Pancreas (tissue), 10 donors: ENCODE data around the gene PYGO2. TPM values are rescaled to one million over a fixed set of nuclear protein-coding genes. Genes with fewer than 3 reads are reported as not detected.
A peak's percentile ranks its signal among the peaks of the same experiment; 100 is the strongest.

Source experiments
- ATAC-seq, 4 donors: fragments of 200-7000 bp; cut with Tn5 transposase; one replicate each; pipeline versions ENCODE4 v1.8.0 to v1.9.1; 2020; ENCODE audit warnings: mild to moderate bottlenecking in 4 of 4, moderate library complexity in 4 of 4
- DNase-seq, 6 donors: peaks; one replicate each; pipeline ENCODE4 v3.0.0-alpha.2; 2020
- FAIRE-seq: peaks from 2 replicates; lab custom pipeline; 2012; peaks lifted over from hg19 to GRCh38; lab: Jason Lieb, UNC
- H3K27ac ChIP-seq, 4 donors: fragments of 200-600 bp; sonication (generic); 1 replicate in 3 of 4; 2 replicates in 1 of 4; pipeline versions ENCODE4 v1.5.0 to v1.8.0; 2020
- H3K27me3 ChIP-seq, 4 donors: fragments of 200-600 bp; one replicate each; pipeline ENCODE4 v1.8.0; 2021
- H3K36me3 ChIP-seq, 3 donors: fragments of 200-600 bp; sonication (generic) in 1 of 3; one replicate each; pipeline versions ENCODE4 v1.5.0 to v1.8.0; 2020 to 2021
- H3K4me1 ChIP-seq, 3 donors: fragments of 200-600 bp; one replicate each; pipeline ENCODE4 v1.8.0; 2021
- H3K4me3 ChIP-seq, 4 donors: fragments of 200-600 bp; sonication (generic) in 2 of 4; one replicate each; pipeline versions ENCODE4 v1.5.0 to v1.8.0; 2020 to 2021
- H3K9me3 ChIP-seq, 4 donors: fragments of 200-600 bp; one replicate each; pipeline ENCODE4 v1.8.0; 2021
- CTCF ChIP-seq, 4 donors: fragments of 200-600 bp; sonication (generic) in 3 of 4; IDR thresholded peaks; one replicate each; pipeline versions ENCODE4 v1.5.0 to v1.8.0; 2021; ENCODE audit warnings: antibody characterized with exemption in 4 of 4
- WGBS, 2 donors: extraction: QIAGEN DNeasy Blood & Tissue Kit; methylation state at CpG; one replicate each; pipeline ENCODE4 v1.1.7; 2013; 5-methylcytosine and 5-hydroxymethylcytosine counted together
- intact Hi-C, 3 donors: fragments of 100-400 bp; cut with DNase I; formaldehyde crosslinking; loops; one replicate each; pipeline versions ENCODE4 v1.11.1 to v1.14.2; 2022
- polyA plus RNA-seq, 2 donors: library from polyadenylated mRNA; stranded (reverse); fragments of 200-250 nt; gene quantifications; one replicate each; pipeline ENCODE4 v1.2.3, GENCODE V29; 2013
- total RNA-seq, 6 donors: library from RNA; stranded (reverse); fragmentation: NEBNext Ultra II Directional in 4 of 6; extraction: Animal tissue kit (Norgen Biotek cat#: 25700) in 4 of 6; gene quantifications; one replicate each; pipeline versions ENCODE4 v1.2.1 to v1.2.4, GENCODE V29; 2021 to 2023
- donor health status: healthy with polysubstance abuse.
- donor health status: DM: no; HTN: no; CAD: no; lungs with moderate emphysema.
- donor health status: DM: no; HTN: no; CAD: no.
- donor health status: control.
- donor health status: control.
- donor health status: Bipolar disorder and iron deficiency.
- donor health status: DM: yes; HTN: yes; CAD: no.
- donor health status: DM: no; HTN: no; CAD: no.
- donor health status: DM: no; HTN: no; CAD: no.
- donor health status: DM: yes; HTN: yes; CAD: no.

PYGO2 gene
- total and polyA plus RNA-seq, 8 donors = 8.1 to 19.5 (median 12.1) TPM

DNA sequence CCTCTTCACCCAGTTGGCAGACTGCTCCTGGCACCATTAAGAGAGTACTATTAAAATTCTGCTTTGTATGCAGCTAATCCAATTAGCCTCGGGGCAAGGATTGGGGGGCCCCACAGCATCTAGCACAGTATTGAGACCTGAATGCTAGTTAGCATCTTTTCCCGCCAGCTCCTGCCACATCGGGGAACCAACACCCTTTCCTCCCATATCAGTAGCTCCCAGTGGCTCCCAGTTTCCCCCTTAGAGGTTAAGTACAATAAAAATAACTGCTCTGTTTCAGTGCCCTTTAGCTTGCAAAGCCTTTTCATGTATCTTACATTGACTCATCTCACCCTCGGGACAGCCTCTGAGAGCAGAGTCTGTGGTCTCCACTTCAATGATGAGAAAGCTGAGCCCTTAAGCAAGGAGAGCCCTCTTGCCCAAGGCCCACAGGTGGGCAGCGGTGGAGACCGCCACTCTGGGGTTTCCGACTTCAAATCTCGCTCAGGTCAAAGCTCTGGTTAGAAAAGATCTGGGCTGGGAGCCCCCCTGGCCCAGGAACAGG is 20.9 kb downstream of the PYGO2 start:
- H3K27me3 ChIP-seq = no peaks in the 10 kb centered on the region
- no peak for DNase-seq
- no peak for FAIRE-seq
- no peak for ATAC-seq
- no peaks in the 10 kb centered on the region for H3K9me3 ChIP-seq
- intact Hi-C loops = no loop called here
- H3K36me3 ChIP-seq = no peaks in the 10 kb centered on the region
- peaks cover 4 to 20% (median 9%) of the 10 kb centered on the region in 3 donors for H3K4me1 ChIP-seq
- WGBS, 2 donors = 77 to 78% methylated on average over 8 of the region's 8 CpGs
- H3K27ac ChIP-seq = peak overlapping the region in 3 of 4 donors; percentile 51 to 81 (median 71)
- no peak overlapping the region for H3K4me3 ChIP-seq
- no peak for TF ChIP-seq CTCF (IDR thresholded peaks at IDR 0.05)

DNA sequence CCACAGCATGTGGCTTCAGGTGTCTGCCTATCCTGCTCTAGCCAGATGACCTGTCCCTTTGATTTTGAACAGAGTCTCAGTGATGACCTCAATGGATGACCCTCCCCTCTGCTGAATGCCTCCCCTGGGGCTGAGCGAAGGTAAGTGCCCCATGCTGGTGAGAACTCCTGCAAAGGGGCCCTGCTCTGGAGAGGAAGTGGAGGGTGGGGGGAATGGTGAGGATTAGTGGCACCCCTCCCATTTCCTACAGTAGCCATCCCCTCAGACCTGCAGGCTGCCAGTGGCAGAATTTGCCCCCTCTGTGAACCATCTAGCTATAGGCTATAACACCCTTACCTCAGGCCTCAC is 21.4 kb downstream of the PYGO2 start:
- 80 to 93% methylated on average over 1 of the region's 1 CpG for WGBS, 2 donors
- H3K4me1 ChIP-seq = peaks cover 8 to 23% (median 13%) of the 10 kb centered on the region in 3 donors
- no peak for DNase-seq
- no peak for ATAC-seq
- H3K27ac ChIP-seq = no peak overlapping the region
- TF ChIP-seq CTCF (IDR thresholded peaks at IDR 0.05) = no peak
- no peak for FAIRE-seq
- H3K9me3 ChIP-seq = no peaks in the 10 kb centered on the region
- no peak overlapping the region for H3K4me3 ChIP-seq
- H3K27me3 ChIP-seq = no peaks in the 10 kb centered on the region
- H3K36me3 ChIP-seq = no peaks in the 10 kb centered on the region
- intact Hi-C loops = no loop called here

- peaks cover 8 to 23% (median 13%) of the 10 kb centered on the region in 3 donors for H3K4me1 ChIP-seq
- ATAC-seq = no peak
- WGBS, 2 donors = 87 to 93% methylated on average over 7 of the region's 7 CpGs
Measured at GRCh38 chr1:154938604-154939399, 22.8 kb downstream of the PYGO2 start.

GRCh38 chr1:154937988-154938386 is 23.6 kb downstream of the PYGO2 start:
- TF ChIP-seq CTCF (IDR thresholded peaks at IDR 0.05) = no peak
- H3K36me3 ChIP-seq = no peaks in the 10 kb centered on the region
- no peaks in the 10 kb centered on the region for H3K9me3 ChIP-seq
- no peaks in the 10 kb centered on the region for H3K27me3 ChIP-seq
- 79 to 86% methylated on average over 8 of the region's 8 CpGs for WGBS, 2 donors
- H3K27ac ChIP-seq = peak overlapping the region; percentile 97 to 100 (median 98)
- peak overlapping the region in 2 of 4 donors; percentile 50 to 52 for H3K4me3 ChIP-seq
- peaks cover 8 to 23% (median 13%) of the 10 kb centered on the region in 3 donors for H3K4me1 ChIP-seq
- FAIRE-seq (no peak), ATAC-seq (no peak), DNase-seq (no peak)
- intact Hi-C loops = no loop called here

More at GRCh38 chr1:154938604-154939399, 22.8 kb downstream of the PYGO2 start:
- H3K27ac ChIP-seq = peak overlapping the region in 3 of 4 donors; percentile 97 to 100 (median 99)
- TF ChIP-seq CTCF (IDR thresholded peaks at IDR 0.05) = no peak
- intact Hi-C loops = no loop called here
- no peak for FAIRE-seq
- no peaks in the 10 kb centered on the region for H3K27me3 ChIP-seq
- no peak overlapping the region for H3K4me3 ChIP-seq
- DNase-seq = no peak
- H3K36me3 ChIP-seq = no peaks in the 10 kb centered on the region
- H3K9me3 ChIP-seq = no peaks in the 10 kb centered on the region
